GM18520 (cell line): ENCODE results near the gene ZNF771.
A peak's percentile ranks its signal among the peaks of the same experiment; 100 is the strongest.

Experiments used
- ATAC-seq: cut with Tn5 transposase; IDR thresholded peaks from one replicate; pipeline ENCODE4 v1.9.1; 2021; ENCODE audit not compliant: unreplicated experiment

The ZNF771 gene

GRCh38 chr16:30398661-30399434 is 8.6 kb upstream of the ZNF771 start:
- ATAC-seq: no peak

DNA sequence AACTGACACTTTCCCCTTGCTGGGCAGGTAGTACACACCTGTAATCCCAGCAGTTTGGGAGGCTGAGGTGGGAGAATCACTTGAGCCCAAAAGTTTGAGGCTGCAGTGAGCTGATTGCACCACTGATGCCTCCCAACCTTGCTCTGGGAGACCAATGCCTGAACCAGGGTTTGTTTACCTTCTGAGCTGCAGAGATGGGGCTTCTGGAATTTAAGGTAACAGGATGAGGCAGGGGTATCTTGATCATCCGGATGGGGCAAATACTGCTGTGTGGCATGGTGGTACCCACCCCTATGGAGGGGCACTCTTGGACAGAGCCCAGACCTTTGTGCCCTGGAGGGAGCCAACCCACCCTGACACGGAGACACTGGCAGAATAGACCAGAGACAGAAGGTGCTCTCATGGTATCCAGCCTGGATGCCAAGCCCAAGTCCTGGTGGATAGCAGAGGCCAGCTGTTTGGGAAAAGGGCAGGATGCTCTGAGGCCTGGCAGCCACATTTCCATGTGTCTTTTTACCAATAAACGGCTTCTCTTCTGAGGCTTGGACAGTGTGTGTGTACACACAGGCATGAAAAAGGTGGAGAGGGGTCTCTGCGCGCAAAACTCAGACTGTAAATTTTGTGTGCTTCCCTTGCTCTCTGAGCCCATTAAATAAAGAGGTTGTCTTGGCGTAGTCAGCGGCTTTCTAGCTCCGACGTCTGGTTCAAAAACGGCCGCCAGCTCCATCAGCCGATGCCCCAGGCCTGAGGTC is 7.8 kb upstream of the ZNF771 start:
- no peak for ATAC-seq

GRCh38 chr16:30401768-30402425 is 5.5 kb upstream of the ZNF771 start:
- no peak for ATAC-seq

DNA sequence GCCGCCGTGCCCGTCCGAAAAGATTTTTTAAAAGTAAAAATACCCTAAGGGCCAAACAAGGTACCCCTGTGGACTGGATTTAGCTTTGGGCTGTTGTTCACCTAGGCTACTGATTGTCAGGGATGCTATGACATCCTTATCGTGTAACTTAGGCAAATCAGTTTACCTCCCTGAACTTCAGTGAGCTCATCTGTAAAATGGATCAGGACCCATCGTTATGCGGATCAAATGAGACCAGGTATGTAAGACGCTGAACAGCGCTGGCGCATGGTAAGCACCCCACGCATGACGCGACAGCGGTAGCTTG is 658 bp upstream of the ZNF771 start:
- no peak for ATAC-seq

GRCh38 chr16:30407804-30408534 is 563 bp downstream of the ZNF771 start:
- no peak for ATAC-seq

DNA sequence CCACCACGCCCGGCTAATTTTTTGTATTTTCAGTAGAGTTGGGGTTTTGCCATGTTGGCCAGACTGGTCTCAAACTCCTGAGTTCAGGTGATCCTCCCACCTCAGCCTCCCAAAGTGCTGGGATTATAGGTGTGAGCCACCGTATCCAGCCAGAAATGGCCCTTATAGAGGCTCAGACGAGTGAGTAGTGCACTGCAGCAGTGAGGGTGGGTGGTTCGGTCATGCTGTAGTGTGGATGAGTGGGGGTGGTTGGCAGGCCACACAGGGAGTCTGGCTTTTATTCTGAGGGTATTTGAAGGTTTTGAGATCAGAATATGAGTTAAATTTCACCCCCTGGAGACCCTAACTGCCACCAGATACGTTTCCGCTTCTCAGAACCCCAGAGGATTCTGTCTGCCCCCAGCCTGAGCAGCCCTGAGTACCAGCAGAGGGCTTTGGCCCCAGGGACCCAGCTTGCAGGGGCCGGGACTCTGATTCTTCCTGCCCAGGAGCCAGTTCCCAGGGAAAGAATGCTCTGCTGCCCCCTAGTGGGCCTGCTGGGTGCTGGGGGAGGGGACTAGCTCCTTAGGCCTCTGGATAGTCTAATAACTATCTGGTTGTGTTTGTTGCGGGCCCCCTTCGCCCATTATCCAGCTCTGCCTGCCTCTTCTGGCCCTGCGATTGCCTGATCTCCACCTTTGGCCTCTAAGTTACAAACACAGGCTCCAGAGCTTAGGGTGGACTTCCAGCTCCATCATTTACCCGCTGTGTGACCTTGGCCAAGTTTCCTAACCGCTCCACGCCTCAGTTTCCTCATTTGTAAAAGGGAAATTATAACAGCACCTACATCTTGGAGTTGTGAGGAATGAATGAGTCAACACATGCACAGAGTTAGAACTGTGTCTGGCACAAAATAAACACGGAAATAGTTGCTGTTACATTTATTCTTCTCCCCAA is 2.0 kb downstream of the ZNF771 start:
- ATAC-seq: no peak

GRCh38 chr16:30413112-30413806 is 5.9 kb downstream of the ZNF771 start:
- ATAC-seq: no peak

DNA sequence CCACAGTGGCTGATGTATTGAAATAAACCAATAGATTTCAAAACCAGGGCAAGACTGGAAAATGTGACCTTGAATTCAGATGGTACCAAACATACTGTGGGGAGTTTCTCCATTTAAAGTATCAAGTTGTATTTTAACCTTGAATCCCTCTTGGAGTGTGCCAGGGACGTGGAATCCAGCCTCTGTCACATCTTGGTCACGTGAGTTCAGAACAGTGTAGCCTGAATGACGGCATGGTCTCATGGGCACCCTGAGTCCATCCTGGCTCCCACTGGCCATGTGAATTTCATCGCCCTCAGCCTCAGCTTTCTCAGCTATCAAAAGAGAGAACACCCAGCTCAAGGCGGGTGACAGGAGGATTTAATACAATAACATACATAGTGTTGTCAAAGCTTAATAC is 6.8 kb downstream of the ZNF771 start:
- no peak for ATAC-seq

- no peak for ATAC-seq
Measured at GRCh38 chr16:30416047-30416603, 8.7 kb downstream of the ZNF771 start.

GRCh38 chr16:30416624-30417528 is 9.5 kb downstream of the ZNF771 start:
- ATAC-seq: no peak

- ATAC-seq: peak; percentile 83
Measured at GRCh38 chr16:30417529-30418349, 10.3 kb downstream of the ZNF771 start.

DNA sequence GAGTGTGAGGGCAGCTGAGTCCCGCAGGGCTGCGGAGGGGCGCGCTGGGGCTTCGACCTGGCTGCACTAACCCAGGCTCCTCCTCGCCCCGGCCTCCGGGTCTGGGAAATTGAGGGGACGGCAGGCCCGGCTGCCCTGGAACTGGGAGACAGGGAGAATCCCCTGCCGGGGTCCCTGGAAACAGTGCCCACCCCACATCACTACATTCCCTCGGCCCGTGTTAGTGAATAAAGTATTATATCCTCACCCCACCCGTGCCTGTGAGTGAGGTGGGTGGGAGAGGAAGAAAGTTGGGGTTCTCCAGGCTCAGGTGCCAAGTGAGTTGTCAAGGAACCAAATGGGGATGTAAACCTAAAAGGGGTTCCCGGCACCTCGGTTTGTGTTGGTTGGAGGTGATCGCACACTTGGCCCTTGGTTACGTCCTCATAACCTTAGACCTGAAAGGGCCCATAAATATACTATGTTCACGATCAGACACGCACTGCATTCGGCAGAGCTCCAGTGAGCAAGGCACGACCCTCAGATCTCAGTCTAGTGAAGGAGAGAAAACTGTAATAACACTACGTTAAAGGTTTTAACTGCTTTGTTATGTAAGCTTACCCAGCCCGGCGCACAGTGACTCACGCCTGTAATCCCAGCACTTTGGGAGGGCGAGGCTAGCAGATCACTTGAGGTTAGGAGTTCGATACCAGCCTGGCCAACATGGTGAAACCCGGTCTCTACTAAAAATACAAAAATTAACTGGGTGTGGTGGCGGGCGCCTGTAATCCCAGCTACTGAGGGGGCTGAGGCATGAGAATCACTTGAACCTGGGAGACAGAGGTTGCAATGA is 11.2 kb downstream of the ZNF771 start:
- no peak for ATAC-seq

- no peak for ATAC-seq
Measured at GRCh38 chr16:30421010-30421409, 13.6 kb downstream of the ZNF771 start.

DNA sequence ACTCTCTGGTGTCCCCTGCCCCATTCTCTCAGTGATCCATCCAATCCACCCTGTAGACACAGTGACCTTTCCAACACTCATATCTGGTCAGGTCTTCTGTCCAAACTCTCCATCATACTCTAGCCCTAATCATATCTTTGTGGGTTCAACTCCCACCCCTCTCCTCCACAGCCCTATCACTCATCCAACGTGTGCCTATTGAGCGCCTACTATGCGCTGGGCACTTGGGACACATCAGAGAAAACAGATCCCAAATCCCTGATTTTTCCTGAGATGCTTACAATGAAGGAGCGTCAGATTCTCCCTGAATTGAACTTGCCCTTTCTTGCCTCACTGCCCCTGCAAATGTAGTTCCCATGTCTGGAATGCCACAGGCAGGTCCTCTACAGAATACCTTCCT is 20.6 kb downstream of the ZNF771 start:
- no peak for ATAC-seq

- no peak for ATAC-seq
Measured at GRCh38 chr16:30429418-30429677, 21.9 kb downstream of the ZNF771 start.

- peak; percentile 96 for ATAC-seq
Measured at GRCh38 chr16:30429678-30430427, 22.4 kb downstream of the ZNF771 start, which contains the start of gene DCTPP1. DCTPP1 (minus strand) TSS chr16:30430030; CDS start chr16:30429980, 50 bp downstream.
